SK-N-MC (cell line): ENCODE measurements around the gene CASKIN2.

Source experiments
- EZH2 ChIP-seq: fragments of 200-600 bp; sonication (generic); IDR thresholded peaks from one replicate; pipeline ENCODE4 v1.6.1; 2017; ENCODE audit warnings: antibody characterized with exemption
- FOXP2 ChIP-seq: optimal IDR thresholded peaks from 2 replicates; pipeline ENCODE3; 2011; ENCODE audit warnings: mild to moderate bottlenecking, moderate library complexity; ENCODE audit not compliant: insufficient read depth; ENCODE audit errors: extremely low read length, control extremely low read depth

DNA sequence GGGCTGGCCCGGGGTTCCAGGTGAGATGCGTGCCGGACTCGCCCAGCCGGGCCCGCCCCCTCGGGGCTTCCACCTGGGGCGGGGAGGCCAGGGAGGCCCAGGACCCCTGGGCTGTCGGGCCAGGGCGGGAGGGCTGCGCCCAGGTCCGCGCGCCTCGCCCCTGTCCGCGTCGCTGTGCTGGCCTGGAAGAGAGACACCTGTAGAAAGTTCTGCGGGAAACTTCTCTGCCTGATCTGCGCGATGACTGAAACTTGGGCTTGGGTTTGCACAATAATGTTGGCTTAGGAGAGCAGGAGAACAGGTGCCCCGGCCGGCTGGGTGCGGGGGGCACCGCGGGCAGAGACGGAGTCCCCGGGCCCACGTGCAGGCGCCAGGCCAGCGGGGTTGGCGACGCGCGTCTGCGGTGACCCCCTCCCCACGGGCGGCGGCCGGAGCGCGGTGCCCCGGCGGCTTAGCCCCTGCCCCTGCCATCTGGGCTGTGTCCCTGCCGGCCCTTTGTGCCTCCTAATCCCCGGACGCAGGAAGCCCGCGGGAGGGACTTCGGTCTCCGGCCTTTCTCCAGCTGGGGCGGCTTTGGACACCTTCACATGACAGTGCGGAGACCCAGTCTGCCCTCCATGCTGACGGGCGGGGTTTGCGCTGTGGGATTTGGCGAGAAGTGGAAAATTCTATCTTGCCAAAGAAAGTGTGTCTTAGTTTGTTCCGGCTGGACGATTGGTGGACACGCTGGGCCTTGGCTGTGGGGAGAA is 10.6 kb upstream of the CASKIN2 start:
- TF ChIP-seq EZH2 (no peak), FOXP2 (no peak)
